B cell (primary cell): ENCODE results near the gene FGF8. TPM values are rescaled to one million over a fixed set of nuclear protein-coding genes. Genes with fewer than 3 reads are reported as not detected.

Experiments used
- ATAC-seq: fragments of 200-7000 bp; cut with Tn5 transposase; one replicate; pipeline ENCODE4 v1.10.0; 2021; ENCODE audit warnings: low read depth, mild to moderate bottlenecking, moderate number of reproducible peaks, moderate library complexity
- CTCF ChIA-PET: fragments of 350-600 bp; sonication (Branson Sonifier 250); formaldehyde crosslinking; loops from one replicate; lab custom pipeline; 2021; ENCODE audit warnings: antibody characterized with exemption, inconsistent platforms; lab: Charles Lee
- POLR2A ChIA-PET: fragments of 350-600 bp; sonication (Branson Sonifier 250); formaldehyde crosslinking; loops from one replicate; lab custom pipeline; 2021; ENCODE audit warnings: antibody characterized with exemption; lab: Charles Lee
- DNase-seq: peaks from one replicate; pipeline ENCODE4 v3.0.0; 2013
- H2AFZ ChIP-seq: 2 replicates; pipeline ENCODE4 v1.6.1; 2012; ENCODE audit warnings: mild to moderate bottlenecking, low read depth, low read length; ENCODE audit not compliant: insufficient read depth, poor library complexity, severe bottlenecking
- H3K27ac ChIP-seq, 2 donors: 1 replicate in 1 of 2; 2 replicates in 1 of 2; pipeline ENCODE4 v1.5.1; 2012 to 2013; ENCODE audit warnings: low read length in 2 of 2, mild to moderate bottlenecking in 2 of 2, moderate library complexity in 1 of 2
- H3K27me3 ChIP-seq, 4 experiments: fragments of 200-600 bp in 1 of 4; sonication (generic) in 1 of 4; replicated peaks in 1 of 4; 1 replicate in 2 of 4; 2 replicates in 2 of 4; pipeline versions ENCODE4 v1.6.1 to v1.7.0; 2013 to 2016; ENCODE audit warnings: low read length in 3 of 4, mild to moderate bottlenecking in 2 of 4, mixed read lengths in 1 of 4, moderate library complexity in 1 of 4; ENCODE audit not compliant: insufficient read depth in 4 of 4, control insufficient read depth in 3 of 4; ENCODE audit errors: control extremely low read depth in 1 of 4
- H3K36me3 ChIP-seq, 2 experiments: replicated peaks in 1 of 2; 1 replicate in 1 of 2; 2 replicates in 1 of 2; pipeline versions ENCODE4 v1.6.1 to v1.7.1; 2013; ENCODE audit warnings: low read length in 1 of 2; ENCODE audit not compliant: insufficient read depth in 2 of 2, control insufficient read depth in 1 of 2; ENCODE audit errors: control extremely low read depth in 1 of 2, extremely low read depth in 1 of 2
- H3K4me1 ChIP-seq, 2 donors: fragments of 200-600 bp in 1 of 2; sonication (generic) in 1 of 2; 1 replicate in 1 of 2; 2 replicates in 1 of 2; pipeline versions ENCODE4 v1.5.1 to v1.6.1; 2013 to 2017; ENCODE audit warnings: low read length in 2 of 2; ENCODE audit not compliant: control insufficient read depth in 2 of 2, insufficient read depth in 2 of 2
- H3K4me2 ChIP-seq: replicated peaks from 2 replicates; pipeline ENCODE3; 2012; ENCODE audit warnings: mild to moderate bottlenecking, low read depth, low read length; ENCODE audit not compliant: poor library complexity, severe bottlenecking
- H3K4me3 ChIP-seq, 5 experiments: fragments of 200-600 bp in 1 of 5; sonication (generic) in 1 of 5; 1 replicate in 3 of 5; 2 replicates in 2 of 5; pipeline versions ENCODE4 v1.5.1 to v1.7.0; 2011 to 2016; ENCODE audit warnings: low read length in 4 of 5, mild to moderate bottlenecking in 4 of 5, low read depth in 2 of 5, control low read depth in 1 of 5, moderate library complexity in 1 of 5; ENCODE audit not compliant: insufficient read depth in 1 of 5; ENCODE audit errors: control extremely low read depth in 1 of 5, extremely low read depth in 1 of 5
- H3K79me2 ChIP-seq: fragments of 200-600 bp; sonication (generic); one replicate; pipeline ENCODE4 v1.6.0; 2016; ENCODE audit warnings: low read length; ENCODE audit not compliant: control insufficient read depth, insufficient read depth
- H3K9ac ChIP-seq: fragments of 200-600 bp; sonication (generic); 2 replicates; pipeline ENCODE4 v1.6.1; 2017; ENCODE audit warnings: mild to moderate bottlenecking, low read length, moderate library complexity
- H3K9me3 ChIP-seq, 3 donors: one replicate each; pipeline versions ENCODE4 v1.6.1 to v1.7.1; 2013; ENCODE audit warnings: low read length in 2 of 3; ENCODE audit not compliant: control insufficient read depth in 2 of 3, insufficient read depth in 1 of 3; ENCODE audit errors: control extremely low read depth in 1 of 3
- H4K20me1 ChIP-seq: 2 replicates; pipeline ENCODE4 v1.6.0; 2012; ENCODE audit warnings: mild to moderate bottlenecking, low read length; ENCODE audit not compliant: insufficient read depth, control insufficient read depth, poor library complexity, severe bottlenecking
- H3K27ac Mint-ChIP-seq: one replicate; pipeline ENCODE4 v1.8.0; 2021; ENCODE audit warnings: mixed read lengths
- H3K27me3 Mint-ChIP-seq: one replicate; pipeline ENCODE4 v1.8.0; 2021; ENCODE audit warnings: mixed read lengths
- H3K4me1 Mint-ChIP-seq: one replicate; pipeline ENCODE4 v1.8.0; 2021; ENCODE audit warnings: mixed read lengths
- H3K4me3 Mint-ChIP-seq: one replicate; pipeline ENCODE4 v1.8.0; 2021; ENCODE audit warnings: mixed read lengths
- H3K9me3 Mint-ChIP-seq: one replicate; pipeline ENCODE4 v1.8.0; 2022; ENCODE audit warnings: mixed read lengths; ENCODE audit not compliant: insufficient read depth
- EZH2 ChIP-seq: IDR thresholded peaks from 2 replicates; pipeline ENCODE4 v1.6.1; 2012; ENCODE audit warnings: borderline replicate concordance, low read depth, mild to moderate bottlenecking, moderate library complexity, low read length; ENCODE audit not compliant: insufficient read depth, poor library complexity, severe bottlenecking
- WGBS: methylation state at CpG from one replicate; pipeline ENCODE4 v1.1.5; 2013; ENCODE audit warnings: missing lambda C conversion rate; ENCODE audit not compliant: insufficient coverage; 5-methylcytosine and 5-hydroxymethylcytosine counted together
- intact Hi-C: fragments of 100-400 bp; cut with micrococcal nuclease; formaldehyde crosslinking; loops from one replicate; pipeline ENCODE4 v1.10.0; 2022
- polyA plus RNA-seq: library from polyadenylated mRNA; depleted of rRNA; stranded (reverse); fragments of >200 nt; gene quantifications from 2 replicates; pipeline ENCODE4 v1.2.3, GENCODE V29; 2012
- total RNA-seq, 2 donors: library from RNA; stranded (reverse); fragments of 120-200 nt in 1 of 2; gene quantifications; 1 replicate in 1 of 2; 2 replicates in 1 of 2; pipeline versions ENCODE4 v1.2.3 to v1.2.4, GENCODE V29; 2013 to 2022
- TF ChIP-seq, protein P1 (sequence below): fragments of 200-600 bp; IDR thresholded peaks from one replicate; pipeline ENCODE4 v1.8.0; 2022; ENCODE audit warnings: antibody characterized with exemption, mild to moderate bottlenecking

The FGF8 gene
- total and polyA plus RNA-seq, 2 donors (not counting 1 experiment from before 2014, with no cell fraction given), result not detected

DNA sequence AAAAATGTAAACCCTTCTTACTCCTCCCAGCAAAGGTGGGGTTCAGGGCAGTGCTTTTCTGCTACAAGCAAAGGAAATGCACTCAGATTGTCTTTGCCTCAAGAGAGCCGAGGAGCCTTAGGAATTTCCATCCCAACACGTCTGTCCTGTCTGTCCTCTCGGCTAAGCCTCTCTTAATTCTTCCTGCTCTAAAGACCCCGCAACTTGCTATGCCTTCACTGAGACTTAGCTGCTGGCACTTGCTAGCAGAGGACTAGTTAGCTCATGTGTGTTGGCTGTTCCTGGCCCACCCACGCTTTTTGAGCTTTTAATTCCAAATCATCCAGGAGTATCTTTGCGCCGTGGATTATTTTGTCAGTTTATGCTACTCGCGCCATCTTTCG, 7.8 kb upstream of the FGF8 start:
- H3K4me3 ChIP-seq, result peak overlapping the region; percentile 18 to 73 (median 67)
- H3K9me3 Mint-ChIP-seq, result no peaks in the 10 kb centered on the region
- peaks cover 0 to 42% of the 10 kb centered on the region in 2 experiments for H3K36me3 ChIP-seq
- peaks cover 5% of the 10 kb centered on the region for H3K27me3 Mint-ChIP-seq
- peak overlapping the region; percentile 80 for H3K27ac Mint-ChIP-seq
- peaks cover 27 to 52% of the 10 kb centered on the region in 2 donors for H3K4me1 ChIP-seq
- 69% methylated on average over 6 of the region's 10 CpGs for whole genome bisulfite sequencing
- peak overlapping the region; percentile 95 for H3K4me2 ChIP-seq
- peak overlapping the region; percentile 99 for H3K4me3 Mint-ChIP-seq
- peaks cover 24% of the 10 kb centered on the region for H3K79me2 ChIP-seq
- H3K27ac ChIP-seq, result peak overlapping the region; percentile 8 to 69
- peaks cover 52% of the 10 kb centered on the region for H3K4me1 Mint-ChIP-seq
- intact Hi-C loops, result loop anchor here (1.0 to 5.0 kb wide), 3 partner anchors 35 to 282 kb away; partner anchors contain the start of genes DPCD, HPS6, OGA and POLL
- peak overlapping the region; percentile 86 for H2AFZ ChIP-seq
- CTCF ChIA-PET, result interaction anchor here (0.5 to 5.0 kb wide), 13 partner anchors 9 to 695 kb away, joined by 3 to 48 read pairs (median 4); partner anchors contain the start of gene OGA
- H3K27me3 ChIP-seq, result peaks cover 0 to 9% (median 4%) of the 10 kb centered on the region in 4 experiments
- peaks cover 0 to 7% (median 0%) of the 10 kb centered on the region in 3 donors for H3K9me3 ChIP-seq
- H3K9ac ChIP-seq, result peak overlapping the region; percentile 71
- POLR2A ChIA-PET, result interaction anchor here (0.5 to 2.4 kb wide), 4 partner anchors 8 to 368 kb away, joined by 3 to 9 read pairs (median 6); partner anchors contain the start of gene OGA
- DNase-seq, result no peak
- ATAC-seq, result no peak
- peaks cover 57% of the 10 kb centered on the region for H4K20me1 ChIP-seq
- no peak for TF ChIP-seq EZH2
- TF ChIP-seq, protein P1, sequence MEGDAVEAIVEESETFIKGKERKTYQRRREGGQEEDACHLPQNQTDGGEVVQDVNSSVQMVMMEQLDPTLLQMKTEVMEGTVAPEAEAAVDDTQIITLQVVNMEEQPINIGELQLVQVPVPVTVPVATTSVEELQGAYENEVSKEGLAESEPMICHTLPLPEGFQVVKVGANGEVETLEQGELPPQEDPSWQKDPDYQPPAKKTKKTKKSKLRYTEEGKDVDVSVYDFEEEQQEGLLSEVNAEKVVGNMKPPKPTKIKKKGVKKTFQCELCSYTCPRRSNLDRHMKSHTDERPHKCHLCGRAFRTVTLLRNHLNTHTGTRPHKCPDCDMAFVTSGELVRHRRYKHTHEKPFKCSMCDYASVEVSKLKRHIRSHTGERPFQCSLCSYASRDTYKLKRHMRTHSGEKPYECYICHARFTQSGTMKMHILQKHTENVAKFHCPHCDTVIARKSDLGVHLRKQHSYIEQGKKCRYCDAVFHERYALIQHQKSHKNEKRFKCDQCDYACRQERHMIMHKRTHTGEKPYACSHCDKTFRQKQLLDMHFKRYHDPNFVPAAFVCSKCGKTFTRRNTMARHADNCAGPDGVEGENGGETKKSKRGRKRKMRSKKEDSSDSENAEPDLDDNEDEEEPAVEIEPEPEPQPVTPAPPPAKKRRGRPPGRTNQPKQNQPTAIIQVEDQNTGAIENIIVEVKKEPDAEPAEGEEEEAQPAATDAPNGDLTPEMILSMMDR, result no peak
